ENCODE measurements around the gene JAK3. TPM values are rescaled to one million over a fixed set of nuclear protein-coding genes. Genes with fewer than 3 reads are reported as not detected.
"Not testable (repeated sequence)": the region's sequence is repeated elsewhere in the genome, so short reads cannot be mapped to it uniquely, and the experiment has no call there.

Gene JAK3
- total RNA-seq (1 to 10 TPM; 2.8 to 4.3 TPM), polyA plus RNA-seq (ENCODE audit: insufficient read length in 2 of 2) (1 to 10 TPM; 4.2 to 5.0 TPM)
- long read RNA-seq, donor 1, partial matches to known transcripts = 46 of 152 reads
- long read RNA-seq, donor 1, other reads (novel, unspliced or antisense) = 106 of 152 reads
- long read RNA-seq, donor 2 = 0 reads
- long read RNA-seq, donor 3, partial matches to known transcripts = 5 of 5 reads
- long read RNA-seq, donor 3, other reads (novel, unspliced or antisense) = 0 of 5 reads
- long read RNA-seq, donor 4 = 0 reads

- H3K27ac ChIP-seq (ENCODE audit: low read depth, low read length) = no peak within 1 kb of the TSS
- 8% methylated on average over 29 of the region's 40 CpGs for WGBS (ENCODE audit: insufficient coverage)
- H3K36me3 ChIP-seq (ENCODE audit: control insufficient read depth, insufficient read depth, low read length) = peaks cover 3% of the 10 kb centered on the region
- H3K4me1 ChIP-seq (ENCODE audit: control insufficient read depth, insufficient read depth, low read length) = peaks cover 21% of the 10 kb centered on the region
- H3K9me3 ChIP-seq (ENCODE audit: control insufficient read depth, insufficient read depth, low read length) = no peaks in the 10 kb centered on the region
- H3K27me3 ChIP-seq (ENCODE audit: control insufficient read depth, insufficient read depth, low read length) = no peaks in the 10 kb centered on the region
- peak within 1 kb of the TSS; percentile 22 for H3K4me3 ChIP-seq (ENCODE audit: low read depth, low read length)
- peak in 5 of 6 donors; percentile 72 to 97 (median 81) for DNase-seq (ENCODE audit: low read depth in 4 of 6, low spot score in 6 of 6)
These were observed at the start of gene JAK3 for GRCh38 chr19:17847538-17848366. Gene JAK3, minus strand, starts transcription at chr19:17847982. Its CDS starts 3,565 bp downstream, at chr19:17844417.

GRCh38 chr19:17893766-17894165, 46.0 kb upstream of the JAK3 start:
- no peaks in the 10 kb centered on the region for H3K4me1 ChIP-seq (ENCODE audit: control insufficient read depth, insufficient read depth, low read length)
- no peak overlapping the region for H3K4me3 ChIP-seq (ENCODE audit: low read depth, low read length)
- no peak for DNase-seq (ENCODE audit: low read depth in 4 of 6, low spot score in 6 of 6)
- 54% methylated on average over 8 of the region's 9 CpGs for WGBS (ENCODE audit: insufficient coverage)
- H3K27ac ChIP-seq (ENCODE audit: low read depth, low read length) = no peak overlapping the region
- H3K27me3 ChIP-seq (ENCODE audit: control insufficient read depth, insufficient read depth, low read length) = peaks cover 21% of the 10 kb centered on the region
- no peaks in the 10 kb centered on the region for H3K9me3 ChIP-seq (ENCODE audit: control insufficient read depth, insufficient read depth, low read length)
- no peaks in the 10 kb centered on the region for H3K36me3 ChIP-seq (ENCODE audit: control insufficient read depth, insufficient read depth, low read length)

GRCh38 chr19:17889609-17890214, 41.9 kb upstream of the JAK3 start:
- DNase-seq (ENCODE audit: low read depth in 4 of 6, low spot score in 6 of 6) = peak in 4 of 6 donors; percentile 2 to 67 (median 8)
- H3K4me3 ChIP-seq (ENCODE audit: low read depth, low read length) = no peak overlapping the region
- no peaks in the 10 kb centered on the region for H3K36me3 ChIP-seq (ENCODE audit: control insufficient read depth, insufficient read depth, low read length)
- peaks cover 21% of the 10 kb centered on the region for H3K27me3 ChIP-seq (ENCODE audit: control insufficient read depth, insufficient read depth, low read length)
- H3K27ac ChIP-seq (ENCODE audit: low read depth, low read length) = no peak overlapping the region
- no peaks in the 10 kb centered on the region for H3K9me3 ChIP-seq (ENCODE audit: control insufficient read depth, insufficient read depth, low read length)
- 19% methylated on average over 6 of the region's 18 CpGs for WGBS (ENCODE audit: insufficient coverage)
- H3K4me1 ChIP-seq (ENCODE audit: control insufficient read depth, insufficient read depth, low read length) = no peaks in the 10 kb centered on the region

- 85% methylated on average over 3 of the region's 7 CpGs for WGBS (ENCODE audit: insufficient coverage)
- Histone ChIP-seq H3K4me3 (ENCODE audit: low read depth, low read length) (no peak overlapping the region), H3K36me3 (ENCODE audit: control insufficient read depth, insufficient read depth, low read length) (no peaks in the 10 kb centered on the region), H3K4me1 (ENCODE audit: control insufficient read depth, insufficient read depth, low read length) (no peaks in the 10 kb centered on the region), H3K9me3 (ENCODE audit: control insufficient read depth, insufficient read depth, low read length) (no peaks in the 10 kb centered on the region), H3K27me3 (ENCODE audit: control insufficient read depth, insufficient read depth, low read length) (peaks cover 17% of the 10 kb centered on the region), H3K27ac (ENCODE audit: low read depth, low read length) (no peak overlapping the region)
- no peak for DNase-seq (ENCODE audit: low read depth in 4 of 6, low spot score in 6 of 6)
These were observed 40.5 kb upstream of the JAK3 start for GRCh38 chr19:17888260-17888659.

GRCh38 chr19:17887221-17887620, 39.4 kb upstream of the JAK3 start:
- DNase-seq (ENCODE audit: low read depth in 4 of 6, low spot score in 6 of 6); H3K9me3 ChIP-seq (ENCODE audit: control insufficient read depth, insufficient read depth, low read length); H3K27ac ChIP-seq (ENCODE audit: low read depth, low read length); H3K4me3 ChIP-seq (ENCODE audit: low read depth, low read length); H3K4me1 ChIP-seq (ENCODE audit: control insufficient read depth, insufficient read depth, low read length); H3K36me3 ChIP-seq (ENCODE audit: control insufficient read depth, insufficient read depth, low read length): not testable (repeated sequence)
- no CpG with 5 or more reads among the region's 4 CpGs for WGBS (ENCODE audit: insufficient coverage)
- H3K27me3 ChIP-seq (ENCODE audit: control insufficient read depth, insufficient read depth, low read length) = peaks cover 15% of the 10 kb centered on the region

- H3K27ac ChIP-seq (ENCODE audit: low read depth, low read length) = no peak overlapping the region
- WGBS (ENCODE audit: insufficient coverage) = 89% methylated on average over 3 of the region's 7 CpGs
- no peak overlapping the region for H3K4me3 ChIP-seq (ENCODE audit: low read depth, low read length)
- H3K4me1 ChIP-seq (ENCODE audit: control insufficient read depth, insufficient read depth, low read length) = no peaks in the 10 kb centered on the region
- DNase-seq (ENCODE audit: low read depth in 4 of 6, low spot score in 6 of 6) = no peak
- H3K9me3 ChIP-seq (ENCODE audit: control insufficient read depth, insufficient read depth, low read length) = no peaks in the 10 kb centered on the region
- H3K36me3 ChIP-seq (ENCODE audit: control insufficient read depth, insufficient read depth, low read length) = no peaks in the 10 kb centered on the region
- peaks cover 10% of the 10 kb centered on the region for H3K27me3 ChIP-seq (ENCODE audit: control insufficient read depth, insufficient read depth, low read length)
These were observed 38.7 kb upstream of the JAK3 start for GRCh38 chr19:17886515-17886914.

DNA sequence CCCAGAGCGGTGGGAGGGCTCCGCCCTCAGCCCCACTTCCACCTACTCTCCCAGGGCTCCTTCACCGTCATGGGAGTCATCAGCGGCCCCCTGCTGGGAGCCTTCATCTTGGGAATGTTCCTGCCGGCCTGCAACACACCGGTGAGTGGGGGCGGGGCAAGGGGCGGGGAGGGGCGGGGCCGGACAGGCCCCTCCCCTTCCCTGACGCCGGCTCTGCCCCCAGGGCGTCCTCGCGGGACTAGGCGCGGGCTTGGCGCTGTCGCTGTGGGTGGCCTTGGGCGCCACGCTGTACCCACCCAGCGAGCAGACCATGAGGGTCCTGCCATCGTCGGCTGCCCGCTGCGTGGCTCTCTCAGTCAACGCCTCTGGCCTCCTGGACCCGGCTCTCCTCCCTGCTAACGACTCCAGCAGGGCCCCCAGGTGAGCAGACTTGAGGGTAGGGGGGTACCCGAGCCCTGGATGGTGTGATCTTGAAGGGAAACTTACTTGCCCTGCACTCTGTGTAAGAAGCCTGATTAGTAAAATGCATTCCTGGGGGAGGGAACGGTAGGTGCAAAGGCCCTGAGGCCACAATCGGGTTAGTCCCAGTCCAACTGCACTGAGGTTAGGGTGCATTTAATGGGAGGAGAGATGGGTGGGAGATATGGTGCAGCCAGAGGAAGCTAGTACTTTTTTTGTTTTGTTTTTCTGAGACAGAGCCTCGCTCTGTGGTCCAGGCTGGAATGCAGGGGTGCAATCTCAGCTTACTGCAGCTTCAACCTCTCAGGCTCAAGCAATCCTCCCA, 36.0 kb upstream of the JAK3 start:
- no peak overlapping the region for H3K27ac ChIP-seq (ENCODE audit: low read depth, low read length)
- no peaks in the 10 kb centered on the region for H3K27me3 ChIP-seq (ENCODE audit: control insufficient read depth, insufficient read depth, low read length)
- no peaks in the 10 kb centered on the region for H3K9me3 ChIP-seq (ENCODE audit: control insufficient read depth, insufficient read depth, low read length)
- no peak for DNase-seq (ENCODE audit: low read depth in 4 of 6, low spot score in 6 of 6)
- H3K4me3 ChIP-seq (ENCODE audit: low read depth, low read length) = no peak overlapping the region
- H3K36me3 ChIP-seq (ENCODE audit: control insufficient read depth, insufficient read depth, low read length) = no peaks in the 10 kb centered on the region
- 66% methylated on average over 30 of the region's 33 CpGs for WGBS (ENCODE audit: insufficient coverage)
- H3K4me1 ChIP-seq (ENCODE audit: control insufficient read depth, insufficient read depth, low read length) = no peaks in the 10 kb centered on the region

- H3K27ac ChIP-seq (ENCODE audit: low read depth, low read length) = no peak overlapping the region
- H3K9me3 ChIP-seq (ENCODE audit: control insufficient read depth, insufficient read depth, low read length) = no peaks in the 10 kb centered on the region
- no peaks in the 10 kb centered on the region for H3K36me3 ChIP-seq (ENCODE audit: control insufficient read depth, insufficient read depth, low read length)
- H3K4me3 ChIP-seq (ENCODE audit: low read depth, low read length) = no peak overlapping the region
- DNase-seq (ENCODE audit: low read depth in 4 of 6, low spot score in 6 of 6) = no peak
- H3K4me1 ChIP-seq (ENCODE audit: control insufficient read depth, insufficient read depth, low read length) = no peaks in the 10 kb centered on the region
- H3K27me3 ChIP-seq (ENCODE audit: control insufficient read depth, insufficient read depth, low read length) = no peaks in the 10 kb centered on the region
- 66% methylated on average over 7 of the region's 7 CpGs for WGBS (ENCODE audit: insufficient coverage)
These were observed 33.9 kb upstream of the JAK3 start for GRCh38 chr19:17881701-17882100.

DNA sequence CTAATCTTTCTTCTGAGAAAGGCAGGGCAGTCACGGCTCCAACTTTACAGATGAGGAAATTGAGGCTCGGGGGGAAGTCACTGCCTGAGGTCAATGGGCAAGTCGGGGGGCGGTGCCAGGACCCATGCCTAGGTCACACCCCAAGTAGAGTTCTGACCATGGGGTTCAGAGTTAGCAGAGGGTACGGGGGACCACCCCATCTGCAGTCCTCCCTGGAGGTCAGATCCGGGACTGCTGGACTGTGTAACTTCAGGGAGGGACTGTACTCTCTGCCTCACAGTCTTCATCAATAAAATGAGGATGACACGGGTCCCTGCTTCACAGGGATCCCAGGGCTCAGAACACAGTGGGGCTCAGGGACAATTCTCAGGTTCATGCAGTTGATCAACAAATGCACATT, 31.7 kb upstream of the JAK3 start:
- WGBS (ENCODE audit: insufficient coverage) = 87% methylated on average over 6 of the region's 7 CpGs
- Histone ChIP-seq H3K4me1 (ENCODE audit: control insufficient read depth, insufficient read depth, low read length) (no peaks in the 10 kb centered on the region), H3K9me3 (ENCODE audit: control insufficient read depth, insufficient read depth, low read length) (no peaks in the 10 kb centered on the region), H3K27me3 (ENCODE audit: control insufficient read depth, insufficient read depth, low read length) (peaks cover 7% of the 10 kb centered on the region), H3K4me3 (ENCODE audit: low read depth, low read length) (no peak overlapping the region), H3K36me3 (ENCODE audit: control insufficient read depth, insufficient read depth, low read length) (no peaks in the 10 kb centered on the region), H3K27ac (ENCODE audit: low read depth, low read length) (no peak overlapping the region)
- DNase-seq (ENCODE audit: low read depth in 4 of 6, low spot score in 6 of 6) = no peak

Measured in spinal cord (tissue), 10 donors.